Measurements from ENCODE around the gene SPO11. TPM values are rescaled to one million over a fixed set of nuclear protein-coding genes. Genes with fewer than 3 reads are reported as not detected.

Gene SPO11
- total and polyA plus RNA-seq, 9 of the 15 experiments (the other 6 are each of a cell fraction or from before 2014, with no cell fraction given): not detected

- Histone ChIP-seq H4K20me1 (replicated peaks; ENCODE audit: control insufficient read depth, insufficient read depth, low read length) (no peaks in the 10 kb centered on the region), H2AFZ (ENCODE audit: low read depth, low read length) (no peak overlapping the region), H3K4me1 (replicated peaks in 1 of 2; ENCODE audit: control insufficient read depth in 2 of 2, insufficient read depth in 2 of 2, low read length in 2 of 2) (peaks cover 6 to 24% of the 10 kb centered on the region in 2 experiments; a peak in 4 of 5 replicates), H3K79me2 (ENCODE audit: control insufficient read depth, insufficient read depth, low read length) (no peaks in the 10 kb centered on the region), H3K9me3 (replicated peaks; ENCODE audit: control insufficient read depth, insufficient read depth, low read depth, low read length) (no peaks in the 10 kb centered on the region), H3K36me3 (ENCODE audit: control insufficient read depth, insufficient read depth, low read length) (peaks cover 6% of the 10 kb centered on the region; the same call in 1 of the 3 replicates), H3K9me1 (ENCODE audit: control insufficient read depth, insufficient read depth, low read length) (no peaks in the 10 kb centered on the region), H3K27me3 (ENCODE audit: control insufficient read depth in 2 of 2, insufficient read depth in 2 of 2, low read length in 2 of 2) (no peaks in the 10 kb centered on the region), H3K27ac (ENCODE audit: extremely low read depth, low read depth, low read length) (no peak overlapping the region), H3K4me3 (no peak overlapping the region), H3K9ac (ENCODE audit: insufficient read depth in 1 of 2, low read depth in 2 of 2, low read length in 2 of 2) (0 out of 4 replicates have a peak overlapping the region, but pooled peaks of 1 of the 2 experiments have one; percentile 4), H3K4me2 (ENCODE audit: insufficient read depth, low read length) (no peak overlapping the region)
- TF ChIP-seq TAF1 (IDR thresholded peaks at IDR 0.05; ENCODE audit: control insufficient read depth, extremely low read depth, insufficient read depth, low read length, severe bottlenecking) (no peak), ZBTB11 (CRISPR knock-in tag; IDR thresholded peaks at IDR 0.05) (peak in 1 of 3 experiments; percentile 40; a peak in 1 of 6 replicates)
- ChIA-PET CTCF (ENCODE audit: low intra/inter-chr PET ratio) (no interaction called here), POLR2A (interaction anchor here (0.6 to 1.0 kb wide), 3 partner anchors 10 to 148 kb away, joined by 3 to 5 read pairs (median 3); no protein-coding TSS in a partner anchor)
- no peak for ATAC-seq
- BruUV-seq (replicated peaks): no TSS peak
- in situ Hi-C loops (cut with MboI): loop anchor here (25.0 kb wide), 1 partner anchor 828 kb away; no protein-coding TSS in a partner anchor
- DNase-seq (ENCODE audit: extremely low read depth in 1 of 4, low spot score in 3 of 4): no peak
- 69% methylated on average over 8 of the region's 8 CpGs for WGBS (ENCODE audit: insufficient coverage, low coverage, missing lambda C conversion rate)
- FAIRE-seq: no peak
- intact Hi-C loops (cut with micrococcal nuclease): loop anchor here (5.0 kb wide), 1 partner anchor 38 kb away; no protein-coding TSS in a partner anchor
These were observed 54.9 kb downstream of the SPO11 start for GRCh38 chr20:57384486-57384885.
